Midbrain (tissue), 1 donor: ENCODE data around the gene UNC13A.
"Not testable (repeated sequence)": the region's sequence is repeated elsewhere in the genome, so short reads cannot be mapped to it uniquely, and the experiment has no call there.

Experiments used
- DNase-seq: peaks from one replicate; lab custom pipeline; 2025; lab: John Stamatoyannopoulos, UW

UNC13A gene

GRCh38 chr19:17570291-17570690 lies 117.9 kb downstream of the UNC13A start:
- DNase-seq: not testable (repeated sequence)

GRCh38 chr19:17567940-17568339 lies 120.2 kb downstream of the UNC13A start:
- DNase-seq: no peak

GRCh38 chr19:17565611-17566010 lies 122.5 kb downstream of the UNC13A start:
- no peak for DNase-seq

- no peak for DNase-seq
These were observed 123.4 kb downstream of the UNC13A start for GRCh38 chr19:17564781-17565180.

- DNase-seq: no peak
These were observed 125.6 kb downstream of the UNC13A start for GRCh38 chr19:17562561-17562960.

GRCh38 chr19:17562097-17562496 lies 126.1 kb downstream of the UNC13A start:
- DNase-seq: no peak

GRCh38 chr19:17560205-17560595 lies 128.0 kb downstream of the UNC13A start:
- no peak for DNase-seq

GRCh38 chr19:17557466-17557865 lies 130.7 kb downstream of the UNC13A start:
- no peak for DNase-seq

- DNase-seq: no peak
These were observed 131.2 kb downstream of the UNC13A start for GRCh38 chr19:17556995-17557394.

- DNase-seq: peak; percentile 36
These were observed 132.0 kb downstream of the UNC13A start for GRCh38 chr19:17555929-17556813.

- DNase-seq: peak; percentile 97
These were observed 132.7 kb downstream of the UNC13A start, which contains the start of gene COLGALT1 for GRCh38 chr19:17555480-17555928. Gene COLGALT1, plus strand, starts transcription at chr19:17555649. Its CDS starts 65 bp downstream, at chr19:17555714.

- DNase-seq: no peak
These were observed 133.1 kb downstream of the UNC13A start for GRCh38 chr19:17554968-17555479.

GRCh38 chr19:17553256-17553655 lies 134.9 kb downstream of the UNC13A start:
- no peak for DNase-seq

- DNase-seq: not testable (repeated sequence)
These were observed 135.4 kb downstream of the UNC13A start for GRCh38 chr19:17552735-17553134.
